Activated CD8-positive, alpha-beta T cell treated with anti-CD3 and anti-CD28 coated beads for 36 hours (primary cell): Measurements from ENCODE around the gene COL25A1. TPM values are rescaled to one million over a fixed set of nuclear protein-coding genes. Genes with fewer than 3 reads are reported as not detected.

Experiments used
- ATAC-seq: fragments of 200-7000 bp; cut with Tn5 transposase; one replicate; pipeline ENCODE4 v1.10.0; 2021; ENCODE audit warnings: mild to moderate bottlenecking, moderate library complexity
- CTCF ChIA-PET: fragments of 350-600 bp; sonication (Branson Sonifier 250); formaldehyde crosslinking; loops from one replicate; lab custom pipeline; 2021; ENCODE audit warnings: antibody characterized with exemption; lab: Charles Lee
- POLR2A ChIA-PET: fragments of 350-600 bp; sonication (Branson Sonifier 250); formaldehyde crosslinking; loops from one replicate; lab custom pipeline; 2021; ENCODE audit warnings: antibody characterized with exemption; lab: Charles Lee
- DNase-seq: peaks from one replicate; pipeline ENCODE4 v3.0.0-alpha.2; 2020
- H3K27ac Mint-ChIP-seq: one replicate; pipeline ENCODE4 v1.8.0; 2021; ENCODE audit warnings: mild to moderate bottlenecking, mixed read lengths
- H3K27me3 Mint-ChIP-seq: one replicate; pipeline ENCODE4 v1.8.0; 2021; ENCODE audit warnings: mixed read lengths
- H3K36me3 Mint-ChIP-seq: one replicate; pipeline ENCODE4 v1.8.0; 2021; ENCODE audit warnings: low read depth, mixed read lengths
- H3K4me1 Mint-ChIP-seq: one replicate; pipeline ENCODE4 v1.8.0; 2021; ENCODE audit warnings: low read depth, mixed read lengths
- H3K4me3 Mint-ChIP-seq: one replicate; pipeline ENCODE4 v1.8.0; 2021; ENCODE audit warnings: mild to moderate bottlenecking, moderate library complexity, mixed read lengths
- H3K9me3 Mint-ChIP-seq: one replicate; pipeline ENCODE4 v1.8.0; 2021; ENCODE audit warnings: mixed read lengths
- intact Hi-C: fragments of 100-400 bp; cut with micrococcal nuclease; formaldehyde crosslinking; loops from one replicate; pipeline ENCODE4 v1.10.0; 2022
- total RNA-seq, 2 experiments: library from RNA; stranded (reverse); gene quantifications; one replicate each; pipeline ENCODE4 v1.2.3, GENCODE V29; 2021
- TF ChIP-seq, protein P1 (sequence below): fragments of 200-600 bp; IDR thresholded peaks from one replicate; pipeline ENCODE4 v1.8.0; 2022; ENCODE audit warnings: antibody characterized with exemption, mild to moderate bottlenecking

COL25A1 gene
- total RNA-seq, 2 experiments from 2014 or later, result not detected

GRCh38 chr4:108953941-108954340 is 348.5 kb downstream of the COL25A1 start:
- H3K36me3 Mint-ChIP-seq, result no peaks in the 10 kb centered on the region
- CTCF ChIA-PET, result no interaction called here
- no peaks in the 10 kb centered on the region for H3K4me1 Mint-ChIP-seq
- ATAC-seq (no peak), DNase-seq (no peak)
- TF ChIP-seq, protein P1, sequence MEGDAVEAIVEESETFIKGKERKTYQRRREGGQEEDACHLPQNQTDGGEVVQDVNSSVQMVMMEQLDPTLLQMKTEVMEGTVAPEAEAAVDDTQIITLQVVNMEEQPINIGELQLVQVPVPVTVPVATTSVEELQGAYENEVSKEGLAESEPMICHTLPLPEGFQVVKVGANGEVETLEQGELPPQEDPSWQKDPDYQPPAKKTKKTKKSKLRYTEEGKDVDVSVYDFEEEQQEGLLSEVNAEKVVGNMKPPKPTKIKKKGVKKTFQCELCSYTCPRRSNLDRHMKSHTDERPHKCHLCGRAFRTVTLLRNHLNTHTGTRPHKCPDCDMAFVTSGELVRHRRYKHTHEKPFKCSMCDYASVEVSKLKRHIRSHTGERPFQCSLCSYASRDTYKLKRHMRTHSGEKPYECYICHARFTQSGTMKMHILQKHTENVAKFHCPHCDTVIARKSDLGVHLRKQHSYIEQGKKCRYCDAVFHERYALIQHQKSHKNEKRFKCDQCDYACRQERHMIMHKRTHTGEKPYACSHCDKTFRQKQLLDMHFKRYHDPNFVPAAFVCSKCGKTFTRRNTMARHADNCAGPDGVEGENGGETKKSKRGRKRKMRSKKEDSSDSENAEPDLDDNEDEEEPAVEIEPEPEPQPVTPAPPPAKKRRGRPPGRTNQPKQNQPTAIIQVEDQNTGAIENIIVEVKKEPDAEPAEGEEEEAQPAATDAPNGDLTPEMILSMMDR, result no peak
- no peaks in the 10 kb centered on the region for H3K9me3 Mint-ChIP-seq
- intact Hi-C loops, result no loop called here
- no peak overlapping the region for H3K4me3 Mint-ChIP-seq
- POLR2A ChIA-PET, result no interaction called here
- H3K27me3 Mint-ChIP-seq, result peaks cover 9% of the 10 kb centered on the region
- no peak overlapping the region for H3K27ac Mint-ChIP-seq

DNA sequence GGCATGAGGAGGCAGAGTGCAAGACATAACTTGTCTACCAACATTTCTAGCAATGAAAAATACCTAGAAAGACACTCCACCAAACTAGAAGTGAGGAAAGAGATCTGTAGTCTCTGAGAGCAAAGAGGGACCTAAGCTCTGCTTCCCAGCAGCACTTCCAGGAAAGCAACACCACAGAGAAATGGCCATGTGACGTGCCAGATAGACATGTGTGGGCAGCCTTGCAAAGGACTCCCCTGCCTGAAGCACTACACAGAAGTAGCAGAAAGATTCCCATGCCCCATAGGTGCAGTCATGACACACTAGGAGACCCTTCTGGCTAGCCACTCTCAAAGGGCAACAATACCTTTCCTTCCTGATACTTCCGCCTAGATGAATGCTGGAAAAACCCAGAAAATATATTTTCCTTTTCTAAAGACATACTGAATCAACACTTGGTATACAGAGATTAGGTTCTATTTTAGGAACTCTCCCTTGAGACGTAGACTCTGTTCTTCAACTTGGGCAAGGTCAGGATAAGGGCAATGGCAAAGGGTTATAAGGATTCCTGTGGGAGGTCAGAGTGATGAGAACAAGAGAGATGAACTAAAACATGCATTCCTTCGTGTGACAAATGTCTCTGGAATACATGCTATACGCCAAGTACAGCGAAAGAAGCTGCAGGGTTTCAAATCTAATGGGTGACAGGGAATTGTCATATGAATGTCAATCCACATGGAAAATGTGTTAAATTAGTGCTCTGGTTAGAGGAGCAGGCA is 352.1 kb downstream of the COL25A1 start:
- ChIA-PET CTCF (no interaction called here), POLR2A (no interaction called here)
- Mint-ChIP-seq H3K4me1 (no peaks in the 10 kb centered on the region), H3K36me3 (no peaks in the 10 kb centered on the region), H3K27me3 (peaks cover 5% of the 10 kb centered on the region), H3K9me3 (no peaks in the 10 kb centered on the region), H3K4me3 (no peak overlapping the region), H3K27ac (no peak overlapping the region)
- ATAC-seq (no peak), DNase-seq (no peak)
- intact Hi-C loops, result no loop called here
- TF ChIP-seq, protein P1, result no peak

DNA sequence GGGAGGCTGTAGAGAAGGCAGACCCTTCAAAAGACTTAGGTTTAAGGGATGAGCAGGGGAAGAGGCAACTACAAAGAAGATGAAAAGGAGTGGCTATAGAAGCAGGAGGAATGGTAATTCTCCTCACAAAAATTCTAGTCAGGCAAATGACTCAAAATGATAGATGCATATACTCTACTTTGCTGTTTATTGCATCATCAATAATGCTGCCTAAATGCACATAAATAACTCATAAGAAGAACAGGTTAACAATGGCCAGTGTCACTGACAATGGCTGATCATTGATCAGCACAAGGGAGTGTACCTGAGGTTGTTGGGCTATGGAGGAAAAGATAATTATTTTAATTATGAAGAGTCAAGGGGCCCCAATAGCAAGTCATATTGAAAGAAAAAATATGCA is 354.9 kb downstream of the COL25A1 start:
- no peak for ATAC-seq
- ChIA-PET POLR2A (no interaction called here), CTCF (interaction anchor here (0.7 kb wide), 1 partner anchor 20 kb away, joined by 3 read pairs; no protein-coding TSS in a partner anchor)
- intact Hi-C loops, result no loop called here
- DNase-seq, result no peak
- no peaks in the 10 kb centered on the region for H3K9me3 Mint-ChIP-seq
- H3K36me3 Mint-ChIP-seq, result no peaks in the 10 kb centered on the region
- H3K4me3 Mint-ChIP-seq, result no peak overlapping the region
- no peak overlapping the region for H3K27ac Mint-ChIP-seq
- H3K27me3 Mint-ChIP-seq, result peaks cover 4% of the 10 kb centered on the region
- no peaks in the 10 kb centered on the region for H3K4me1 Mint-ChIP-seq
- TF ChIP-seq, protein P1, result no peak

DNA sequence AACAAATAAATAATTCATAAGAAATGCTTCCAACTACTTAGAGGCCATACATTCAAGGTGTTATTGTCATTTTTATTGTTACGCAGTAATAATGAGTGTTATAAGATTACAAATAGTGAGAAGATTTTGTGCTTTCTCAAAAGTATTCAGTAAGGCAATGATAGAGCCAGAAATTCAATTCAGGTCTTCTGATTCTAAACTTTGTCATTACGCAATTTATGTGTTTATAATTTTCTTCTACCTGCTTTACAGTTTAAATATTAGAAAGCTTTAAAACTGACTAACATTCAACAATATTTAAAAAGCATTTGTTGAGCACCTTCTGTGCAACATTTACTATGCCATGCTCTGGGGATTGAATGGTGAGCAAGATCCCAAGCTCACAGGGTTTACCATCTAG is 356.2 kb downstream of the COL25A1 start:
- ATAC-seq (no peak), DNase-seq (no peak)
- no peak overlapping the region for H3K27ac Mint-ChIP-seq
- H3K27me3 Mint-ChIP-seq, result peaks cover 4% of the 10 kb centered on the region
- TF ChIP-seq, protein P1, result no peak
- CTCF ChIA-PET, result no interaction called here
- H3K9me3 Mint-ChIP-seq, result no peaks in the 10 kb centered on the region
- no peaks in the 10 kb centered on the region for H3K36me3 Mint-ChIP-seq
- POLR2A ChIA-PET, result no interaction called here
- H3K4me3 Mint-ChIP-seq, result no peak overlapping the region
- no peaks in the 10 kb centered on the region for H3K4me1 Mint-ChIP-seq
- intact Hi-C loops, result no loop called here

DNA sequence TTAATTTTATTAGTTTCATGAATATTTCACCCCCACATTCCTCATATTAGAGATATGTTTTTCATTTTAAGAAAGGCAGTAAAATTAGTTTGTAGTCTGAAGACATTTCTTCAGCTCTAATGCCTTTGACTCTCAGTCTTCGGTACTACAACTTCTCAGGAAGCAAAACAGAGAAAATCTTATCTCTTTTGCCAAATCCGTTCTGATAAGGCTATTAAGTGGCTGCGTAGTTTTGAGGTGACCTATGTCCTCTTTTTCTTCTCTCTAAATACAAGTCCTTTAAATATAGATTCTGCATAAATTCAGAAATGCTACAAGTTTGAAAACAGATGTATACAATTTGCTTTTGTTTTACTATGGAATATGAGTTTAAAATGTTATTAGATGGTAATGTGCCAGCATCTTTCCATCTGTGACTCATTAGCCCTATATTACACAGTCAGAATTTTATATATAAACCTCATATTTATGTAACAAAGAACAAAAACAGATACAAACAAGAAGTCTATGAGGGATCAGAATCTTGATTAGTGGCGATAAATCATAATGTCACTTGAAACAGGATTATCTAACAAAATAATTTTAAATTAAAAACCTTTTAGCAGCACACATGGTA is 358.4 kb downstream of the COL25A1 start:
- Mint-ChIP-seq H3K4me1 (no peaks in the 10 kb centered on the region), H3K36me3 (no peaks in the 10 kb centered on the region), H3K9me3 (no peaks in the 10 kb centered on the region), H3K4me3 (no peak overlapping the region), H3K27ac (no peak overlapping the region), H3K27me3 (no peaks in the 10 kb centered on the region)
- ChIA-PET CTCF (no interaction called here), POLR2A (no interaction called here)
- ATAC-seq (no peak), DNase-seq (no peak)
- TF ChIP-seq, protein P1, result no peak
- intact Hi-C loops, result no loop called here
